Liver (tissue), 9 donors: ENCODE results near the gene NKX3-2. TPM values are rescaled to one million over a fixed set of nuclear protein-coding genes. Genes with fewer than 3 reads are reported as not detected.

Experiments
- DNase-seq: peaks from one replicate; pipeline ENCODE4 v3.0.0-alpha.2; 2017; ENCODE audit warnings: low spot score
- H3K27ac ChIP-seq, 2 donors: one replicate each; pipeline ENCODE4 v1.7.0; 2013; ENCODE audit warnings: inconsistent platforms in 2 of 2, low read length in 2 of 2, control low read depth in 1 of 2, low read depth in 1 of 2, mild to moderate bottlenecking in 1 of 2
- H3K27me3 ChIP-seq, 4 donors: one replicate each; pipeline versions ENCODE4 v1.6.1 to v1.7.0; 2013; ENCODE audit warnings: low read length in 3 of 4, inconsistent platforms in 1 of 4, mild to moderate bottlenecking in 1 of 4, moderate library complexity in 1 of 4; ENCODE audit not compliant: control insufficient read depth in 4 of 4, insufficient read depth in 4 of 4
- H3K36me3 ChIP-seq, 4 donors: one replicate each; pipeline versions ENCODE4 v1.6.1 to v1.7.0; 2013; ENCODE audit warnings: low read length in 3 of 4, mild to moderate bottlenecking in 3 of 4, low read depth in 1 of 4, moderate library complexity in 1 of 4; ENCODE audit not compliant: control insufficient read depth in 4 of 4, insufficient read depth in 3 of 4
- H3K4me1 ChIP-seq, 4 donors: one replicate each; pipeline versions ENCODE4 v1.6.1 to v1.7.0; 2013; ENCODE audit warnings: low read length in 3 of 4, mild to moderate bottlenecking in 3 of 4, moderate library complexity in 1 of 4; ENCODE audit not compliant: control insufficient read depth in 4 of 4, insufficient read depth in 4 of 4
- H3K4me3 ChIP-seq, 3 donors: one replicate each; pipeline versions ENCODE4 v1.6.1 to v1.7.0; 2013; ENCODE audit warnings: low read length in 3 of 3, control low read depth in 1 of 3, low read depth in 1 of 3, mild to moderate bottlenecking in 1 of 3
- H3K9ac ChIP-seq, 2 donors: one replicate each; pipeline ENCODE4 v1.7.0; 2013; ENCODE audit warnings: low read length in 2 of 2, mild to moderate bottlenecking in 2 of 2, moderate library complexity in 2 of 2, control low read depth in 1 of 2, low read depth in 1 of 2
- H3K9me3 ChIP-seq, 4 donors: one replicate each; pipeline versions ENCODE4 v1.6.1 to v1.7.0; 2013; ENCODE audit warnings: low read length in 3 of 4; ENCODE audit not compliant: control insufficient read depth in 4 of 4
- EGR1 ChIP-seq, 2 donors: IDR thresholded peaks; 2 replicates each; pipeline ENCODE4 v1.6.1; 2016 to 2018; ENCODE audit warnings: antibody characterized with exemption in 2 of 2, low read depth in 2 of 2
- FOXA1 ChIP-seq: IDR thresholded peaks from 2 replicates; pipeline ENCODE4 v1.6.1; 2016; ENCODE audit warnings: antibody characterized with exemption
- GABPA ChIP-seq, 2 donors: IDR thresholded peaks in 1 of 2; conservative IDR thresholded peaks in 1 of 2; 2 replicates each; pipeline ENCODE4 v1.6.1; 2016; ENCODE audit warnings: antibody characterized with exemption in 2 of 2, mild to moderate bottlenecking in 1 of 2, moderate library complexity in 1 of 2
- HNF4A ChIP-seq, 2 donors: conservative IDR thresholded peaks; 2 replicates each; pipeline ENCODE4 v1.6.1; 2016; ENCODE audit warnings: antibody characterized with exemption in 2 of 2, mild to moderate bottlenecking in 2 of 2
- HNF4G ChIP-seq: IDR thresholded peaks from 2 replicates; pipeline ENCODE4 v1.6.1; 2016; ENCODE audit warnings: antibody characterized with exemption
- JUND ChIP-seq, 2 donors: IDR thresholded peaks; 2 replicates each; pipeline ENCODE4 v1.6.1; 2016; ENCODE audit warnings: antibody characterized with exemption in 2 of 2
- MAX ChIP-seq: IDR thresholded peaks from 2 replicates; pipeline ENCODE4 v1.6.1; 2016; ENCODE audit warnings: antibody characterized with exemption
- NR2F2 ChIP-seq: IDR thresholded peaks from 2 replicates; pipeline ENCODE4 v1.6.1; 2016; ENCODE audit warnings: antibody characterized with exemption
- REST ChIP-seq: IDR thresholded peaks from 2 replicates; pipeline ENCODE4 v1.6.1; 2016; ENCODE audit warnings: antibody characterized with exemption, mild to moderate bottlenecking
- RXRA ChIP-seq, 2 donors: IDR thresholded peaks; 2 replicates each; pipeline ENCODE4 v1.6.1; 2017 to 2018; ENCODE audit warnings: antibody characterized with exemption in 2 of 2, mild to moderate bottlenecking in 1 of 2
- SP1 ChIP-seq: IDR thresholded peaks from 2 replicates; pipeline ENCODE4 v1.6.1; 2018; ENCODE audit warnings: antibody characterized with exemption, mild to moderate bottlenecking
- TAF1 ChIP-seq: conservative IDR thresholded peaks from 2 replicates; pipeline ENCODE4 v1.6.1; 2016; ENCODE audit warnings: antibody characterized with exemption, mild to moderate bottlenecking
- YY1 ChIP-seq: IDR thresholded peaks from 2 replicates; pipeline ENCODE4 v1.6.1; 2016; ENCODE audit warnings: antibody characterized with exemption, mild to moderate bottlenecking
- WGBS: extraction: QIAGEN DNeasy Blood & Tissue Kit; methylation state at CpG from one replicate; pipeline ENCODE4 v1.1.7; 2013; 5-methylcytosine and 5-hydroxymethylcytosine counted together
- polyA plus RNA-seq, 2 donors: library from polyadenylated mRNA; stranded (reverse) in 1 of 2; unstranded in 1 of 2; fragments of 200-250 nt in 1 of 2; fragments of >200 nt in 1 of 2; fragmentation: Nextera tagmentation in 1 of 2; extraction: Ambion mirVana in 1 of 2; gene quantifications; one replicate each; pipeline versions ENCODE4 v1.2.1 to v1.2.3, GENCODE V29; 2013 to 2015
- total RNA-seq, 2 donors: library from RNA; depleted of rRNA; stranded (reverse); fragments of >200 nt; gene quantifications; one replicate each; pipeline ENCODE4 v1.2.3, GENCODE V29; 2014
- TF ChIP-seq, protein P1 (sequence below): fragments of 150-350 bp; IDR thresholded peaks from 2 replicates; pipeline ENCODE4 v1.5.1; 2017; ENCODE audit warnings: improper control_type of control experiment, low read depth, low read length; ENCODE audit not compliant: missing input control
- donor health status: healthy.
- donor health status: healthy.
- donor health status: healthy.
- donor health status: healthy.
- donor health status: healthy.

NKX3-2 gene
- total and polyA plus RNA-seq, 4 donors = not detected

- H3K9ac ChIP-seq = no peak overlapping the region
- no peak for DNase-seq
- peaks cover 0 to 9% (median 0%) of the 10 kb centered on the region in 4 donors for H3K27me3 ChIP-seq
- 67% methylated on average over 2 of the region's 2 CpGs for WGBS
- no peaks in the 10 kb centered on the region for H3K4me1 ChIP-seq
- no peak overlapping the region for H3K27ac ChIP-seq
- TF ChIP-seq HNF4G (no peak), REST (no peak), MAX (no peak), RXRA (IDR thresholded peaks at IDR 0.05) (no peak)
- H3K4me3 ChIP-seq = no peak overlapping the region
- H3K36me3 ChIP-seq = no peaks in the 10 kb centered on the region
- peaks cover 0 to 5% (median 2%) of the 10 kb centered on the region in 4 donors for H3K9me3 ChIP-seq
These were observed 47.7 kb downstream of the NKX3-2 start for GRCh38 chr4:13496605-13497004.

GRCh38 chr4:13495753-13496152, 48.6 kb downstream of the NKX3-2 start:
- no peak overlapping the region for H3K4me3 ChIP-seq
- no peak overlapping the region for H3K27ac ChIP-seq
- 79% methylated on average over 1 of the region's 1 CpG for WGBS
- no peak overlapping the region for H3K9ac ChIP-seq
- H3K27me3 ChIP-seq = peaks cover 0 to 9% (median 0%) of the 10 kb centered on the region in 4 donors
- no peaks in the 10 kb centered on the region for H3K36me3 ChIP-seq
- TF ChIP-seq, protein P1, sequence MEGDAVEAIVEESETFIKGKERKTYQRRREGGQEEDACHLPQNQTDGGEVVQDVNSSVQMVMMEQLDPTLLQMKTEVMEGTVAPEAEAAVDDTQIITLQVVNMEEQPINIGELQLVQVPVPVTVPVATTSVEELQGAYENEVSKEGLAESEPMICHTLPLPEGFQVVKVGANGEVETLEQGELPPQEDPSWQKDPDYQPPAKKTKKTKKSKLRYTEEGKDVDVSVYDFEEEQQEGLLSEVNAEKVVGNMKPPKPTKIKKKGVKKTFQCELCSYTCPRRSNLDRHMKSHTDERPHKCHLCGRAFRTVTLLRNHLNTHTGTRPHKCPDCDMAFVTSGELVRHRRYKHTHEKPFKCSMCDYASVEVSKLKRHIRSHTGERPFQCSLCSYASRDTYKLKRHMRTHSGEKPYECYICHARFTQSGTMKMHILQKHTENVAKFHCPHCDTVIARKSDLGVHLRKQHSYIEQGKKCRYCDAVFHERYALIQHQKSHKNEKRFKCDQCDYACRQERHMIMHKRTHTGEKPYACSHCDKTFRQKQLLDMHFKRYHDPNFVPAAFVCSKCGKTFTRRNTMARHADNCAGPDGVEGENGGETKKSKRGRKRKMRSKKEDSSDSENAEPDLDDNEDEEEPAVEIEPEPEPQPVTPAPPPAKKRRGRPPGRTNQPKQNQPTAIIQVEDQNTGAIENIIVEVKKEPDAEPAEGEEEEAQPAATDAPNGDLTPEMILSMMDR = no peak
- TF ChIP-seq TAF1 = no peak
- TF ChIP-seq EGR1 (IDR thresholded peaks at IDR 0.05; ENCODE audit: low read depth in 2 of 2) = no peak
- TF ChIP-seq JUND (IDR thresholded peaks at IDR 0.05) = no peak
- no peak for TF ChIP-seq HNF4A (conservative IDR thresholded peaks at IDR 0.05)
- TF ChIP-seq RXRA (IDR thresholded peaks at IDR 0.05) = no peak
- TF ChIP-seq NR2F2 = no peak
- TF ChIP-seq GABPA (IDR thresholded peaks at IDR 0.05 in 1 of 2, conservative IDR thresholded peaks at IDR 0.05 in 1 of 2) = no peak
- no peak for TF ChIP-seq REST
- TF ChIP-seq YY1 = no peak
- TF ChIP-seq SP1 = no peak
- TF ChIP-seq FOXA1 = no peak
- H3K4me1 ChIP-seq = no peaks in the 10 kb centered on the region
- H3K9me3 ChIP-seq = peaks cover 0 to 5% (median 2%) of the 10 kb centered on the region in 4 donors
- no peak for DNase-seq
